ENCODE results near the gene KRT38.

DNA sequence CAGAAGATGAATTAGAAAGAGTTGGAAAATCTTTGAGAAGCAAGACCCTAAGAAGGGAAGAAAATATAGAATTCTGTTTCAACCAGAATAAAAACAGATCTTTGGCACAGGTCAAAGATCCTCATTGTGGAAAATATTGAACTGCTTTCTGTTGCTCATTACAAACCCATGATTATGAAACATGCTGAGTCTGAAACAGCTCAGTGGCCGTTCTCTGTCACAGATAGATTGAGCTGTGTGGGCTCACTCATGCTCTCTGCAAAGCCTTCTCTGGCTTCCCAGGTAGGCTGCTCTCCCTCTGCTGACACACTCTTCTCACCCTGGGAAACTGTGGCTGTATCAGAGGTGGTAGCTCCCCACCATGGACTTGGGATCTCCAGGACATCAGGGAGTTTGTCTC lies 3.4 kb upstream of the KRT38 start:
- TF ChIP-seq, protein P1, sequence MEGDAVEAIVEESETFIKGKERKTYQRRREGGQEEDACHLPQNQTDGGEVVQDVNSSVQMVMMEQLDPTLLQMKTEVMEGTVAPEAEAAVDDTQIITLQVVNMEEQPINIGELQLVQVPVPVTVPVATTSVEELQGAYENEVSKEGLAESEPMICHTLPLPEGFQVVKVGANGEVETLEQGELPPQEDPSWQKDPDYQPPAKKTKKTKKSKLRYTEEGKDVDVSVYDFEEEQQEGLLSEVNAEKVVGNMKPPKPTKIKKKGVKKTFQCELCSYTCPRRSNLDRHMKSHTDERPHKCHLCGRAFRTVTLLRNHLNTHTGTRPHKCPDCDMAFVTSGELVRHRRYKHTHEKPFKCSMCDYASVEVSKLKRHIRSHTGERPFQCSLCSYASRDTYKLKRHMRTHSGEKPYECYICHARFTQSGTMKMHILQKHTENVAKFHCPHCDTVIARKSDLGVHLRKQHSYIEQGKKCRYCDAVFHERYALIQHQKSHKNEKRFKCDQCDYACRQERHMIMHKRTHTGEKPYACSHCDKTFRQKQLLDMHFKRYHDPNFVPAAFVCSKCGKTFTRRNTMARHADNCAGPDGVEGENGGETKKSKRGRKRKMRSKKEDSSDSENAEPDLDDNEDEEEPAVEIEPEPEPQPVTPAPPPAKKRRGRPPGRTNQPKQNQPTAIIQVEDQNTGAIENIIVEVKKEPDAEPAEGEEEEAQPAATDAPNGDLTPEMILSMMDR (IDR thresholded peaks at IDR 0.05): no peak
- no peak for TF ChIP-seq POLR2A (IDR thresholded peaks at IDR 0.05)
